Activated gamma-delta T cell treated with Interleukin-2 at 50 U/mL for 16 hours (primary cell): ENCODE measurements around the gene ADAMTSL3.
"Not testable (repeated sequence)": the region's sequence is repeated elsewhere in the genome, so short reads cannot be mapped to it uniquely, and the experiment has no call there.

Experiments used
- DNase-seq: peaks from one replicate; pipeline ENCODE4 v3.0.0-alpha.2; 2020

ADAMTSL3 gene

DNA sequence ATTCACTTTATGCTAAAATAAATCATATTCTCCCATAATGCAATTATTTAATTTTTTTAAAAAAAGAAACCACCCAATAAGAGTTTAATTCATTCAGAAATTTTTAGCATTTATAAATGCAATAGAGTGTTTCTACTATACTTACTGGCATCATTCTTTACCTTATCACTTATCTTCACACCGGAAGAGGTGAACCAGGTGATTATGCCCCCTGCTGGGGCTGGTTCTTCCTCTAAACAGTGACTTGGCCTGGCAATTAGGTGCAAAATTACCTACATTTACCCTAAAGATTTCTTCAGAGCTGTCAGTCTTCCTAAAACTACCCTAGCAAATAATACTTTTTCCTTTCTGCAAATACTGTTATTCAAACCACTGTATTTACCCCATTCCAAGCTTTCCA, 397.2 kb downstream of the ADAMTSL3 start:
- DNase-seq: not testable (repeated sequence)

DNA sequence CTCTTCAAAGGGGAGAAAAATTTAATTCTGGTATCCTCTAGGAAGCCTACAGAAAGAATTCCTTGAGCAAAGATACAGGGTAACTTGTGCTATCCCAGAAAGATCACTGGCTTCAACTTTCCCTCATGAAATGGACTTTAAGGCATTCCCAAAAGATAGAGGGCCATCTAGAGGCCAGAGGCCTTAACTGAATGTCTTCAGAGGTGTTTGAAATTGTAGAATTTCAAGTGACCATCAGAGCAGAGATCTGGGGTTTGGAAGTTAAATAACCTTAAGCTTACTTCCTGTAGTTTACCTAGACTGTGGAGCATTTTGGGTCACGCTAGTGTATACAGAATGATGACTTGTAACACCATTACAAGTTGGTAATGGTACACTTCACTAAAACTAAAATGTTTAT, 400.6 kb downstream of the ADAMTSL3 start:
- not testable (repeated sequence) for DNase-seq

DNA sequence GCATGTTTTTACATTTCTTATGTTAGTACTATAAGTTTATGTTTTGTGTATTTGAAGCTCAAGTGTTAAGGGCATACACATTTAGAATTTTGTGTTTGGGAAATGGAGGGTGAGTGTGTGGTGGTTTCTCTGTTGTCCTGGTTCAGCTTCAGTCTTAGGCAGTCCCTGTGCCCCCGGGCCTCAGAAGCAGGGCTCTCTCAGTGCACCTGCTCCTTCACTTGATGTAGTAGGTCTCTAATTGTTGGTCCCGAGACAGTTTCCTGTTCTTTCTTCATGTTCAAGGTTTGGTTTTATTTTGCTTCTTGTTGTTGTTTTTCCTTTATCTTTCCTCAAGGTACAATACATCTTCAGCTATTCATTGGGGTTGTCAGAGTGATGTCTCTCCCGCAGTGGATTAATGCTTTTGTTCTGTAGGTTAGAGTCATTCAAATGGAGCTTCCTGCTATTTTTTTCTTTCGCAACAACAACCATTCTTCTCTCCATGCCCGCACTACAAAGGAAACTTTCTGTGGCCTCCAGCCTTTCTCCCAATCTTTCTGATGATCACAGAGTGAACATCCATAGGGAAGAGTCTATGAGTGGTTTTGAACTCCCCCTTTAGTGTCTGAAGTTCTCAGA, 403.9 kb downstream of the ADAMTSL3 start:
- DNase-seq: no peak

DNA sequence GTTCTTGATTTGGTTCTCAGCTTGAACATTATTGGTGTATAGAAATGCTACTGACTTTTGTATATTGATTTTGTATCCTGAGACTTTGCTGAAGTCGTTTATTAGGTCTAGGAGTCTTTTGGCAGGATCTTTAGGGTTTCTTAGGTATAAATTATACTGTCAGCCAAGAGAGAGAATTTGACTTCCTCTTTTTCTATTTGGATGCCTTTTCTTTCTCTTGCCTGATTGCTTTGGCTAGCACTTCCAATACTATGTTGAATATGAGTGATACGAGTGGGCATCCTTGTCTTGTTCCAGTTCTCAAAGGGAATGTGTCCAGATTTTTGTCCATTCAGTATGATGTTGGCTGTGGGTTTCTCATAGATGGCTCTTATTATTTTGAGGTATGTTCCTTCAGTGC, 409.8 kb downstream of the ADAMTSL3 start:
- DNase-seq: not testable (repeated sequence)

DNA sequence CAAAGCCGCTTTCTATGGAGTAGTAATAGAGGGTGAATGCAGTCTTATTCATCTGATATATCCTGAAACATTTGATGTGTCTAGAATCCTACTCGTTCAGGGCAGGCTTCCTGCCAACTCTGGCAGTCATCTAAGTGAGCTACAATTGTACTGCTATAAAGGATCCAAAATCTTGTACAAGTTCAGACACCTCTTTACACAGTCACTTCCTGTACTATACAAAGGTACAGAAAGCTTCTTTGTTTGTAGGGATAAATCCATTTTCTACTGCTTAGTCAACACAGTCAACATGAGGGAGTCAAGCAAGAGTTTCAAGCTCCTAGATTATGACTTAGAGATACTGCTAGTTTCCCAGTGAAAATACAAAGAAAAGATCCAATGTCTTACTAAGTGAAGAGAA, 414.8 kb downstream of the ADAMTSL3 start:
- DNase-seq: not testable (repeated sequence)

DNA sequence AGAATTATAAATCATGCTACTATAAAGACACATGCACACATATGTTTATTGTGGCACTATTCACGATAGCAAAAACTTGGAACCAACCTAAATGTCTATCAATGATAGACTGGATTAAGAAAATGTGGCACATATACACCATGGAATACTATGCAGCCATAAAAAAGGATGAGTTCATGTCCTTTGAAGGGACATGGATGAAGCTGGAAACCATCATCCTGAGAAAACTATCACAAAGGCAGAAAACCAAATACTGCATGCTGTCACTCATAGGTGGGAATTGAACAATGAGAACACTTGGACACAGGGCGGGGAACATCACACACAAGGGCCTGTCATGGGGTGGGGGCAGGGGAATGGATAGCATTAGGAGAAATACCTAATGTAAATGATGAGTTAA, 424.1 kb downstream of the ADAMTSL3 start:
- DNase-seq: not testable (repeated sequence)

DNA sequence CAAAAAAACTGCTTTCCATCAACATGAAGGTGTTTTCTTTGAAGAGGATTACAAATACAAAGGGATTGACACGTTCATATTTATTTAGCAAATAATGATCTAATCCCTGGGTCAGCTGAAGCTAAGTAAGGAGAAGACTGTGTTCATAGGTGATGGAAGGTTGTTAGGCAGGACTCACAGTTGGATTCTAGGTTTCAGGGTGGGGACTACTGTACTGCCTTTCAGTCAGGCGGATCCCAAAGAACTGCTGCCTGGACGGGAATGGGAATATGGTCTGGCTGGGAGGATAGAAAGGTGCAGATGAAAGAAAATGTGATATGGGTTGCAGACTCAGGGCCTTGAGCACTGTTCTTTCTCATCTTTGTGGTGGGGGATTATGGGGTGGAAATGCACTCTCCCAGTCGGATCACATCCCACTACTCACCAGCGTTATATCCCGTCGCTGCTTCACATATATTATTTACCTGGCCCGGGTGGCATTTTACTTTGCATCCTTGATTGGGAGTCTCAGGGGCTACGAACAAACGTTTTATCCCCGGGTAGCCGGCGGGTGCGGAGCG, 425.5 kb downstream of the ADAMTSL3 start:
- not testable (repeated sequence) for DNase-seq

DNA sequence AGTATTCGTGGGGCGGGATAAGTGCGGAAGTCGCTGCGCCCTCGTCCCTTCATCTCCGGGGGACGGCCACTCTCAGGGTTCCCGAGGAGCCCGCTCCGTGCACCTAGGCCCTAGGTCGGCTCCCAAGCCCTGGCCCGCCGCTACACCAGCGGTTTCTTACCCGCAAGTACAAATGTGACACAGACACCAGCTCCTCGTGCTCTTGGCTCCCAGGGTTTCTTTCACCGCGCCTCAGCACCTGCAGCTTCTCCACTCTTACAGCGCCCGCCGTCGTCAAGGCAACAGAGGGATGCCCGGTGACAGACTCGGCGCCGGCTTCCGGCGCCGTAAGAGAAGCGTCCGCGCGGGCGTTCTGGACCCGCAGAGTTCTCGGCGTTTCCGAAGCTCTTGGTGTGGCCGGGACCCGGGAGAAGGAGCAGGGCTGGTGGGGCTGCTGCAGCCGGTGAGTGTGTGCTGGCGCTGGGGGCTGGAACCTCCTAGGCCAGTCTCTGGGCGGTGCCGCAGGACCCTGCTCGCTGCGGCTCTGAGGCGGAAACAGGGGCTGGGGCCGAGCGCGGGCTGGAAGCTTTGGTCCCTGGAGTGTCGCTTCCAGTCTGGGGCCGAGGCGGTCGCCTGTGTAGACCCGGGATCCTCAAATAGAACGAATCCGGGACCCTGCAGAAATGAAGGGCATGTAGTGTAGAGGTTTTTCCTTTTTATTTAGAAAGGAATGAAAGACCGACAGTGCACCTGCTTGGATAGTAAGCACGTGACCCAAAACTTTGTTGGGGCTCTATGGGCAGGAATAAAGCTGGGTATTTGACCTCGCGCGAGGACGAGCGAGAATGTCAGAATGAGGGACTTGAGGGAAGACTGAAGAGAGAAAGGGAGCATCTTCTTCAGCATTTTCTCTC, 426.2 kb downstream of the ADAMTSL3 start:
- DNase-seq: peak; percentile 28

DNA sequence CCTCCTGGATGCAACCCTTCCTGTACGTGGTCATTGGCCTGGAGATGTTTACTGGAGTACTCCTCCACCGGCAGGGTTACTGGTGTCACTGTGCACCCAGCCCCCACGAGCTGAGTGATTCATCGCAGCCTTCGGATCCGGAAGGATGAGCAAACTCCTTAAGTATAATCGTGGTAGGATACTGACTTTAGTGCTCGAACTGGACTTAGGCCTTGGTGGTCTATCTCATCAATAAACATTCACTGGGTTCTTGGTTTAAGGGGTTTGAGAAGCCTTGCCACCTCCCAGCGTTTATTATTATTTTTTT, 426.8 kb downstream of the ADAMTSL3 start:
- DNase-seq: not testable (repeated sequence)

DNA sequence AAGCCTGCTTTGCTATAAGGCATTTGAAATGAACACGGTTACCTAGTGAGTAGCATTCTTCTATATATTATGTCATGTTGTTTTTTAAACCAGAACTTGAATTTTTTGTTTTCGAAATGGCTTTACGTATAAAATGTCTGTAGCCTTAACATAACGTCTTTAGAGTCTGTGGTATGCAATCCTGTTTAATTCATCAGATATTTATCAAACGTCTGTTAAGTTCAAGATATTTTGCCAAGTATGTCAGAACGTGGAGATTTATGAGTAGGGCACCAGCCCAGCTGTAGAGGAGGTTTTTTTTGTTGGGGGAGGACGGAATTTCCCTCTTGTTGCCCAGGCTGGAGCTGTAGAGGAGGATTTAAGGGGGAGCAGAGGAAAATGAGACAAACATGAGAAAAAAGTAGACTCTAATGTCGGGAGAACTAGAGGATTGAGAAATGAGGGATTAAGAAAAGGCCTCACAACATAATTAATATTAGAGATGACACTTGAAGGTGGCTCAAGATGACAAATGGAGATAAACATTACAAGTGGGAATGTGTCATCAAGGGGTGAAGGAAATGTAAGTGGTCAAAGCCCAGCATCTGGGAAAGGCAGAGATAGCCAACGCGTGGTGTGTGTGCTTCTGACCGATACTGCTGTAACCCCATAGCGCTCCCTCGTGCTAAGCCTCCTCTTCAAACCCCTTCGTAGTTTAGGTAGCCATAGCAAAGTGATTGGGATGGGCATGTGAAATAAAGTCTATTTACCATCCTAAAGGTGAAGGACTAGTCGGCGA, 427.7 kb downstream of the ADAMTSL3 start:
- no peak for DNase-seq

DNA sequence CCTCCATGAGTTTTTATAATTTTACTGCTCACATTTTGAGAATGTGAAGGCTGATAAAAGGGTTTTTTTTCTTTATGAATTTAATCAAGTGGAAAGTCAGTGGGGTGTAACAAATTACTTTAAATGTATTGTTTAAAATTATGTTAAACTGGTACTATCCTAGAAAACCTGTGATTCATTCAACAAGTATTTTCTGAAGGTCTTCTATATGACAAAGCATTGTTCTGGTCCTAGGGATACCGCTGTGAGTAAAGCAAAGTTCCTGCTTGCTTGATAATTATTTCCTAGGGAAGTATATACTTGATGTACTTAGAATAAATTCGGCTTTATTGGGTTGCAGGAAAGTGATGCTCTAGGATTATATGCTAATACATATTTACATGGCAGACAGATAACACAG, 428.8 kb downstream of the ADAMTSL3 start:
- DNase-seq: no peak

DNA sequence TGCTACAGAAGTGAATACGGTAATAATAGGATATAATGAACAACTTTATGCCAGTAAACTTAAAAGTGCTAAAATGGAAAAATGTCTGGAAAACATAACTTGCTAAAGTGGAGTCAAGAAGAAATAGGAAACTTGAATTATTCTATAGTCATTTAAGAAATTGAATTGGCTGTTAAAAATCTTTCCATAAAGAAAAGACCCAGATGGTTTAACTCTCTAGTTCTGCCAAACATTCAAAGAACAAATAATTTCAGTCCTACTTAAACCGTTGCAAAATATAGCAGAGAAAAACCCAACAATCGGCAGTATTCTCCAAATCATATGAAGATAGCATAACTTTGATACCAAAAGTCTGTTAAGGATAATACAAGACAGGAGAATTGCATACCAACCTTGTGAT, 432.1 kb downstream of the ADAMTSL3 start:
- DNase-seq: not testable (repeated sequence)
